Chondrocyte (in vitro differentiated cells): ENCODE results near the gene VPS4B. TPM values are rescaled to one million over a fixed set of nuclear protein-coding genes. Genes with fewer than 3 reads are reported as not detected.

Experiments
- DNase-seq: peaks from one replicate; pipeline ENCODE4 v3.0.0; 2021; ENCODE audit warnings: mixed read lengths, low spot score
- H3K27ac Mint-ChIP-seq: one replicate; pipeline ENCODE4 v1.8.0; 2021; ENCODE audit warnings: mild to moderate bottlenecking, moderate library complexity, mixed read lengths; ENCODE audit not compliant: unreplicated experiment
- H3K27me3 Mint-ChIP-seq: 2 replicates; pipeline ENCODE4 v1.8.0; 2021; ENCODE audit warnings: low read depth, mixed read lengths
- H3K36me3 Mint-ChIP-seq: 2 replicates; pipeline ENCODE4 v1.8.0; 2021; ENCODE audit warnings: low read depth, mixed read lengths
- H3K4me1 Mint-ChIP-seq: 2 replicates; pipeline ENCODE4 v1.8.0; 2021; ENCODE audit warnings: low read depth, mild to moderate bottlenecking, mixed read lengths
- H3K4me3 Mint-ChIP-seq: one replicate; pipeline ENCODE4 v1.8.0; 2021; ENCODE audit warnings: mild to moderate bottlenecking, moderate library complexity, mixed read lengths; ENCODE audit not compliant: unreplicated experiment
- H3K9me3 Mint-ChIP-seq: 2 replicates; pipeline ENCODE4 v1.8.0; 2021; ENCODE audit warnings: low read depth, mixed read lengths
- CTCF ChIP-seq: fragments of 200-600 bp; sonication (generic); IDR thresholded peaks from 2 replicates; pipeline ENCODE4 v1.5.0; 2021; ENCODE audit warnings: antibody characterized with exemption, mild to moderate bottlenecking, moderate library complexity
- total RNA-seq: library from RNA; stranded (reverse); gene quantifications from 3 replicates; pipeline ENCODE4 v1.2.1, GENCODE V29; 2021

Gene VPS4B
- total RNA-seq, 1 donor from 2014 or later, result 54.9 TPM

DNA sequence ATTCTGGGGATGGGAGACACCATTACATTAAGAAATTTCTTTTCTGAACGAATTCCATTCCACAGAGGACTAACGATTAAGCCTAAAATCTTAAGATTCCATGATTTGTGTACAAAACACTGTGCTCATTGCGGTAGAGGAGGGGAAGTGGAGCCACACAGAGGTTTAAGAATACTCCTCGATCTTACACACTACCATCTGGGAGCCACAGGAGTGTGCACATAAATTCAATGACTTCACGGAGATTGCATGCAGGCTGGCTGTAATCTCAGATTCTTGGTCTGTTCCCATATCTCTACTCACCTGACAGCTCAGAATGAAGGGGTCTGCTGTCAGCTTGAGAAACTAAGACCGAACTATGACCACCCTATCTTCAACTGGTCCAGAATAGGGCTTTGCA is 762 bp downstream of the VPS4B start:
- Mint-ChIP-seq H3K9me3 (no peaks in the 10 kb centered on the region), H3K4me1 (peaks cover 20% of the 10 kb centered on the region), H3K27me3 (no peaks in the 10 kb centered on the region), H3K4me3 (peak overlapping the region; percentile 97), H3K36me3 (peaks cover 2% of the 10 kb centered on the region), H3K27ac (peak overlapping the region; percentile 98)
- no peak for DNase-seq
- no peak for TF ChIP-seq CTCF

GRCh38 chr18:63412953-63413352 is 9.3 kb downstream of the VPS4B start:
- no peak for DNase-seq
- Mint-ChIP-seq H3K9me3 (no peaks in the 10 kb centered on the region), H3K27ac (no peak overlapping the region), H3K36me3 (peaks cover 13% of the 10 kb centered on the region), H3K27me3 (no peaks in the 10 kb centered on the region), H3K4me3 (no peak overlapping the region), H3K4me1 (peaks cover 4% of the 10 kb centered on the region)
- no peak for TF ChIP-seq CTCF

DNA sequence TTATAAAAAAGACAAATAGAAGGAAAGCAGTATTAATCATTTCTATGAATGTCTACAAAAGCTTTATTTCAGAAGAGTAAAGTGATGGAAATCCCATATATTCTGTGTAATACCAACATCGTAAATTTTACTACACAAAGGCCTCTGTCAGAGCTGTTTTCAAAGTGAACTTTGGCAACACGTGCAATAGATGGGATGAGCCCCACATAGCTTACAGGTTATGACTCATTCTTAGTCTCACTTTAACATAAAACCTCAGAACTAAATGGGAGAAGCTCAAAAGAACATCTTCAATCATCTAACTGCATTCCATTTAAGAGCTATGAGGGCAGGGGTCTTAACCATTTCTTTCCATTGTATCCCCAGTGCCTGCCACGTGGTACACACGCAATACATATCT is 11.5 kb downstream of the VPS4B start:
- Mint-ChIP-seq H3K27ac (no peak overlapping the region), H3K36me3 (peaks cover 21% of the 10 kb centered on the region), H3K27me3 (no peaks in the 10 kb centered on the region), H3K4me1 (peaks cover 4% of the 10 kb centered on the region), H3K4me3 (no peak overlapping the region), H3K9me3 (no peaks in the 10 kb centered on the region)
- no peak for TF ChIP-seq CTCF
- DNase-seq, result no peak

- Mint-ChIP-seq H3K27me3 (no peaks in the 10 kb centered on the region), H3K9me3 (no peaks in the 10 kb centered on the region), H3K36me3 (peaks cover 18% of the 10 kb centered on the region), H3K27ac (no peak overlapping the region), H3K4me1 (peaks cover 4% of the 10 kb centered on the region), H3K4me3 (no peak overlapping the region)
- no peak for TF ChIP-seq CTCF
- DNase-seq, result no peak
Measured at GRCh38 chr18:63409301-63409700, 13.0 kb downstream of the VPS4B start.

DNA sequence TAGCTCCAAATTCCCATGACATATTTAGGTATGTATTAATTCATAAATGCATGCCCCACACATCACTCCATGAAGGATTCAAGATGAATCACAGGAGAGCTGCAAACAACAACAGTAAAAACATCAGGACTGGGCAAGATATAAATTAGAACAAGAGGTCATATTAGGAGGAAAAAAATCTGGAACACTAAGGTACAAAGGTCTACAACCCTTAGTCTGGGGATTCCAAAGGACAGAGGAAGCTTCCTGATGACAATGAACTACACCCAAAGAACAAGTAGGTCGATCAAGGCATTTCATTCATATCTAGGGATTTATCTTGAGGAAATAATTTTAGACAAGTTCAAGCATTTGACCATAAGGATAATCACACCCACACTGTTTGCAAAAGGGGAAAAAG is 14.5 kb downstream of the VPS4B start:
- TF ChIP-seq CTCF, result no peak
- H3K4me1 Mint-ChIP-seq, result peaks cover 4% of the 10 kb centered on the region
- H3K27ac Mint-ChIP-seq, result no peak overlapping the region
- DNase-seq, result no peak
- H3K27me3 Mint-ChIP-seq, result no peaks in the 10 kb centered on the region
- H3K4me3 Mint-ChIP-seq, result no peak overlapping the region
- no peaks in the 10 kb centered on the region for H3K9me3 Mint-ChIP-seq
- H3K36me3 Mint-ChIP-seq, result peaks cover 20% of the 10 kb centered on the region
